Measurements from ENCODE around the gene EVL. TPM values are rescaled to one million over a fixed set of nuclear protein-coding genes. Genes with fewer than 3 reads are reported as not detected.

Gene EVL
- total RNA-seq, 2 experiments from 2014 or later, result 171 to 175 TPM

GRCh38 chr14:100092832-100093231, 27.6 kb downstream of the EVL start:
- POLR2A ChIA-PET, result no interaction called here

GRCh38 chr14:100093319-100093718, 28.1 kb downstream of the EVL start:
- CTCF ChIA-PET, result interaction anchor here (1.0 to 16.8 kb wide), 3 partner anchors 15 to 23 kb away, joined by 4 to 166 read pairs (median 6); partner anchors contain the start of gene EVL
- POLR2A ChIA-PET, result no interaction called here

More at GRCh38 chr14:100092832-100093231, 27.6 kb downstream of the EVL start:
- CTCF ChIA-PET, result interaction anchor here (1.0 to 16.8 kb wide), 2 partner anchors 16 to 22 kb away, joined by 4 to 166 read pairs; partner anchors contain the start of gene EVL

GRCh38 chr14:100096656-100097055, 31.4 kb downstream of the EVL start:
- ChIA-PET POLR2A (no interaction called here), CTCF (interaction anchor here (0.7 to 1.4 kb wide), 6 partner anchors 9 to 30 kb away, joined by 3 to 5 read pairs (median 3); no protein-coding TSS in a partner anchor)

DNA sequence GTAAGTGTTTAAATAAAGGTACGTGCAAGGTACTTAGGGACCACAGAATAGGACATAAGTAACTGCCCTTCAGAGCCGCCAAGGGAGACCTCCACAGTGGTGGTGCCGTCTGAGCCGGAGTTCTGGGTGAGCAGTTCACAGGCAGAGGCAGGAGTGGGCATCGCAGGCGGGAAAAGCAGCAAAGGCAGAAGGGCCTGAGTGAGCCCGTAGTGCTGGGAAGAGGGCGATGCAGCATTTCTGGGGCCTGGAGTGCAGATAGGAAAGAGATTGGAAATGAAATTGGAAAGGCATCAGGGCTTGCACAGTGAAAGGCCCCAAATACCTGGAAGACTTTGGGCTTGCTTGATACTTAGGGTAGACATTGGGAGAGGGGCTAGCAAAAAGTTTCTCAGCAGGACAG, 32.9 kb downstream of the EVL start:
- CTCF ChIA-PET, result interaction anchor here (1.3 to 12.8 kb wide), 2 partner anchors 21 to 96 kb away, joined by 3 to 399 read pairs; no protein-coding TSS in a partner anchor
- POLR2A ChIA-PET, result no interaction called here

DNA sequence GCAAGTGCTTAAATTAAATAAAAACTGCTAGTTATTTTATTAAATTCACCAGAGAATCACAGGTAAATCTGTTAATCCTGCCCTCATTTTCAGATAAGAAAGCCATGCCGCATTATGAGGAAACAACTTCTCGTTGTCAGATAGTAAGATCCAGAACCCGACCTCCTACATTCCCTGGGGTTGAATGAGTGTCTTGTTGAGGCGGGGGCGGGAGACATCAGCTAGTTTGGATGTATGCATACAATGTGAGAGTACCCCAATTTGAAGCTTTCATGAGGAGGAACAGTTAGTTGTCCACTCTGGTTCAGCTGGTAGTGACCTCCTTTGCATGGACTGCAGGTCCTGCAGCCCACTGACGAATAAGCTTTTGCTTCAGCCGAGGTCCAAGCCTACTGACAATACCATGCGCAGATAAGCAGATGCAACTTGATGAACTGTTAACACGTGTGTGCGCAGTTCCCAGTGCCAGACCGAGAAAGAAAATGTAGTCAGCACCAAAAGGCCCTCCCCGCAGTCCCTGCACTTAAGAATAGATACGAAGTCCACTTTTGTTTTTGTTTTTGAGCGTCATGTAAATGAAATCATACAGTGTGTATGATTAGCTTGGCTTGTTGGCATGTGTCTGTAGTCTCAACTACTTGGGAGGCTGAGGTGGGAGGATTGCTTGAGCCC, 34.9 kb downstream of the EVL start:
- POLR2A ChIA-PET, result interaction anchor here (0.6 to 1.2 kb wide), 3 partner anchors 35 to 275 kb away, joined by 4 to 9 read pairs (median 4); partner anchors contain the start of gene EVL
- CTCF ChIA-PET, result interaction anchor here (0.7 to 12.8 kb wide), 4 partner anchors 8 to 129 kb away, joined by 3 to 399 read pairs (median 3); no protein-coding TSS in a partner anchor

DNA sequence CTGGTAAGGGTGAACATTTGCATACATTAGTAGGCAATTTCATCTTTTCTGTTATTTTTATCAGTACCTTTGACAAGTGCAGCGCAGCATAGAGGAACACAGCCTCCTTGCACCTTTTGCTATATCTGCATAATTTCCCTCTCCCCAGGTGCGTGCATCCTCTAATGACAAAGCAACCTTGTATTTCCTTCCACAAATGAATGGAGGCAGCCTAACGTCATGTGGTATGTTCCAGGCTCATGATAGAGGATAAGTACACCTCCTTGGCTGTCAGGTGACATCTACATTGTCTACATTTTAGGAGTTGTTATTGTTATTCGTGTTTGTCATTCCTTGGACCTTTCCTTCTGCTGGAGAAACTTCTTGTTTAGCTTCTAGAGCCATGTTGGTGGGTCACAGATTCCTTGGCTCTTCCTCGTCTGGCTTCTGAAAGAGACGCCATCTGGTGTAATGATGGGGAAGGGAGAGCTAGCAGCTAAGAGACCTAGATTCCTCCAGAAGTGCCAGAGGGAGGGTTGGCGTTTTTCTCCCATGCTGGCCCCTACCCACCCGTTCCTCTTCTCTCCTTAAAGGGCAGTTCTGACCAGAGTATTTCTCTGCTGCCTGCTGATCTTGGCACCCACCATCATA, 37.0 kb downstream of the EVL start:
- ChIA-PET POLR2A (interaction anchor here (0.7 to 7.1 kb wide), 4 partner anchors 12 to 1761 kb away, joined by 3 to 74 read pairs (median 5); partner anchors contain the start of gene EVL), CTCF (interaction anchor here (1.0 to 12.8 kb wide), 3 partner anchors 8 to 25 kb away, joined by 3 to 399 read pairs (median 6); no protein-coding TSS in a partner anchor)

DNA sequence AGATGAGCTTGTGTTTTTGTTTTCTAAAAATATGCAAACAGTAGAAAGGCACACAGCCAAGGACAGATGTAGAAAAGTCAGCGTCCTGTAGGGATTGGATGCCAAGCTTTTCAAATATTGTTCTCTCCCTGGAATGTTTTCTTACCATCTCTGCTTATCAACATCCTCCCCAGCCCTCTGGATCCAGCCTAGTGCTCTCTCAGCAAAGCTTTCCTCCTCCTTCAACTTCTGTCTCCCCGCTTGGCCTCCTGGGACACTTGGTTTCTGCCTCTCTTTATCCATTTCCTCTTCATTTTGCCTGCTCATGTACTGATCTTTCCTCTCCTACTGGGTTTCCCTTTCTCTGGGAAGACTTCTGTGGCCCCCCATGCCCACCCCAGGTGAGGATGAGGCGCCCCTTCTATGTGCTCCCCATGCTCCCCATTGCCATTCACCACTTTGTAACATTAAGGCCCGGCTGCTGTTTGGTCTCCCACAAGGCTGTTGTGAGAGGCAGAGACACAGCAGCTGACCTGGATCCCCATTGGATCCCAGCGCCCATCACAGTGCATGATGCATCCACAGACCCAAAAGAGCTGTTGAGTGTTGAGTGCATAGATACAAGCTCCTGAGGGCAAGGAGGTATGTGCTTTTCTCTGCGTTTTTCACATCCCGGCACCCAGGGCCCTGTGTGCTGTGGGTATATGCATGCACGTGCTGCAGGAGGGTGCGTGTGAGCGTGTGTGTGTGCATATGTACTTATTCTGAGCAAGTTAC, 38.2 kb downstream of the EVL start:
- ChIA-PET POLR2A (interaction anchor here (0.9 to 7.1 kb wide), 6 partner anchors 13 to 35 kb away, joined by 3 to 74 read pairs (median 7); partner anchors contain the start of gene EVL), CTCF (interaction anchor here (1.0 to 12.8 kb wide), 4 partner anchors 9 to 26 kb away, joined by 3 to 399 read pairs (median 4); no protein-coding TSS in a partner anchor)

DNA sequence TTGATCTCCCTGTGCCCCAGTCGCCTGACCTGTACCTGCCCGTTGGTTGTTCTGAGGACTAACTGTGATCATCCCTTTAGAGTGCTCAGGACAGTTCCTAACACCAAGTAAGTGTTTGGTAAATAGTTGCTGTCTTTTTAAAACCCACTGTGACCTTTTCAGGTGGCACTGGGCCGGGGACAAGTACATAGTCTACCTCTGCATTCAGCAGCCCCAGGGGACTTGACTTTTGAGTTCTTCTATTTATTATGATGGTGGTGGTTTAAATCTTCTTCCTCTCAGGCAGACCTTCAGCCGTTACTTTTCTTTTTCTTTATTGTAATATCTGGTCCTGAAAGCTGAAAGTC, 38.8 kb downstream of the EVL start:
- ChIA-PET POLR2A (interaction anchor here (1.0 to 7.1 kb wide), 7 partner anchors 14 to 36 kb away, joined by 3 to 74 read pairs (median 11); partner anchors contain the start of gene EVL), CTCF (interaction anchor here (1.2 to 12.8 kb wide), 4 partner anchors 11 to 89 kb away, joined by 3 to 399 read pairs (median 4); no protein-coding TSS in a partner anchor)

DNA sequence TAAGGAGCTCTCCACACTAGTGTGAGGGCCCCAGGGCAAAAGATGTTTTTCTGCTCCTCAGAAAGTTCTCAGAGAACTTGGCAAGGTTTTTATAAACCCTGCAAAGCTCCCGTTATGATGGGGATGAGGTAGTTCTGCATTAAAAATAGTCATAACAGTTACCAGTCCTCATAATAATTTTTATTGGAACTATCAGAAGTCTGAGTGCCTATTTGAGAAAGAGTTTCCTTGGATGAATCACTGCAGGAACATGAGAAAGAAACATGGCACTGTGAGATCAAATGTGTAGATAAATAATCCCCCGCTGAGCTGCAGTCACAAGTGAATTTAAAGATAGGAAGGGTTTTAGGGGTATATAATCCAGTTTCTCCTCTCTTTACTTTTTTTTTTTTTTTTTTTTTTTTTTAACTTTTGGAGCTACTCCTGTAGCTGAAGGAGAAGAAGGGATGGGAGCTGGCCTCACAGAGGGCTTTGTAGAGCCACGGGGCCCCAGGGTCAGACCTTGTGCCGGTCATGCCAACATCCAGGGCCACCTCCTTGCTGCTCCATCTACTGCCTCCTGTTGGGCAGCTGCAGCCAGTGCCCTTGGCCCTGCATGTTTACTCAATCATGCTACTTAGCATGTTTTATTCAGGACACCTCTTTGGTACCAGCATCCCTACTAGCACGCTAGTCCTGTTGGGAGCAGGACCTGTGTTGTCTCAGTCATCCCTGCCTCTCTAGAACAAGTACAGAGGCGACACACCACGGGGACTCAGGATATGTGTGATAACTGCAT, 39.5 kb downstream of the EVL start:
- ChIA-PET CTCF (interaction anchor here (0.6 to 12.8 kb wide), 7 partner anchors 10 to 131 kb away, joined by 3 to 399 read pairs (median 3); no protein-coding TSS in a partner anchor), POLR2A (interaction anchor here (0.6 to 7.1 kb wide), 11 partner anchors 15 to 1940 kb away, joined by 3 to 74 read pairs (median 5); partner anchors contain the start of genes EVL and SETD3)

- CTCF ChIA-PET, result interaction anchor here (0.7 to 12.8 kb wide), 6 partner anchors 9 to 116 kb away, joined by 3 to 399 read pairs (median 4); no protein-coding TSS in a partner anchor
- POLR2A ChIA-PET, result interaction anchor here (0.6 to 7.1 kb wide), 8 partner anchors 15 to 1941 kb away, joined by 4 to 74 read pairs (median 8); partner anchors contain the start of genes EVL and SETD3
These were observed 40.3 kb downstream of the EVL start for GRCh38 chr14:100105357-100106169.

- POLR2A ChIA-PET, result interaction anchor here (4.0 to 7.1 kb wide), 2 partner anchors 27 to 38 kb away, joined by 24 to 74 read pairs; partner anchors contain the start of gene EVL
- CTCF ChIA-PET, result interaction anchor here (0.7 to 12.8 kb wide), 6 partner anchors 10 to 124 kb away, joined by 3 to 399 read pairs (median 10); no protein-coding TSS in a partner anchor
These were observed 41.3 kb downstream of the EVL start for GRCh38 chr14:100106250-100107112.

DNA sequence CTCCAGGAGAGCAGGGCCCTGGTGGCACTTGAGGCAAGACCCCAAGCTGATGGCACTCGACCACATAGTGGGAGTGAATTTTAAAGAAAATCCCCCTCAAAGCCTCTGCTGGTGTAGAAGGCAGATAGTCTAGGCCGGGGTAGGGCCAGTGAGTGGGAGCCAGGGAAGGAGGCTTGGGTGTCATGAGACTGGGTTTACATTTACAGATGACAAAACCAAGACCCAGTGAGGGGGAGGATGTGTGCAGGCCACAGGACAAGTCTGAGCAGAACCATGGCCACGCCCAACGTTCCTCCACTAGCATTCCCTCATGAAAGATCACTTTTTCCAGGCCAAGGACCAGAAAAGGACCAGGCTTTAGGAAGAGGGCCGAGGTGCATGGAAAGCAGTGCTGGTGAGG, 42.0 kb downstream of the EVL start:
- POLR2A ChIA-PET, result interaction anchor here (0.8 to 7.1 kb wide), 3 partner anchors 8 to 39 kb away, joined by 4 to 74 read pairs (median 24); partner anchors contain the start of gene EVL

GRCh38 chr14:100108042-100108825, 43.0 kb downstream of the EVL start:
- CTCF ChIA-PET, result interaction anchor here (0.7 to 12.8 kb wide), 29 partner anchors 9 to 270 kb away, joined by 3 to 399 read pairs (median 4); partner anchors contain the start of genes DEGS2 and EVL
- POLR2A ChIA-PET, result interaction anchor here (0.8 to 7.1 kb wide), 4 partner anchors 9 to 84 kb away, joined by 4 to 74 read pairs (median 14); partner anchors contain the start of gene EVL

More for the DNA sequence above, 42.0 kb downstream of the EVL start:
- CTCF ChIA-PET, result interaction anchor here (0.9 to 12.8 kb wide), 18 partner anchors 13 to 270 kb away, joined by 3 to 399 read pairs (median 6); partner anchors contain the start of genes DEGS2 and EVL

GRCh38 chr14:100108840-100109593, 43.8 kb downstream of the EVL start:
- POLR2A ChIA-PET, result interaction anchor here (4.0 to 7.1 kb wide), 2 partner anchors 29 to 41 kb away, joined by 24 to 74 read pairs; partner anchors contain the start of gene EVL
- CTCF ChIA-PET, result interaction anchor here (0.9 to 12.8 kb wide), 22 partner anchors 9 to 138 kb away, joined by 3 to 399 read pairs (median 4); partner anchors contain the start of gene EVL

Data from activated CD8-positive, alpha-beta memory T cell treated with anti-CD3 and anti-CD28 coated beads for 36 hours (primary cell).